Uterus (tissue), 2 donors: Measurements from ENCODE around the gene KIF3B.
"Not testable (repeated sequence)": the region's sequence is repeated elsewhere in the genome, so short reads cannot be mapped to it uniquely, and the experiment has no call there.

Experiments
- CTCF ChIP-seq, 4 experiments: fragments of 200-600 bp in 2 of 4; fragments of 450-650 bp in 2 of 4; sonication (generic) in 2 of 4; IDR thresholded peaks; one replicate each; pipeline ENCODE4 v1.5.1; 2016 to 2019; ENCODE audit warnings: antibody characterized with exemption in 4 of 4, mild to moderate bottlenecking in 2 of 4, moderate library complexity in 1 of 4
- POLR2A ChIP-seq, 2 donors: fragments of 450-650 bp; IDR thresholded peaks; one replicate each; pipeline ENCODE4 v1.6.1; 2016; ENCODE audit warnings: antibody characterized with exemption in 2 of 2, mild to moderate bottlenecking in 1 of 2, moderate library complexity in 1 of 2

DNA sequence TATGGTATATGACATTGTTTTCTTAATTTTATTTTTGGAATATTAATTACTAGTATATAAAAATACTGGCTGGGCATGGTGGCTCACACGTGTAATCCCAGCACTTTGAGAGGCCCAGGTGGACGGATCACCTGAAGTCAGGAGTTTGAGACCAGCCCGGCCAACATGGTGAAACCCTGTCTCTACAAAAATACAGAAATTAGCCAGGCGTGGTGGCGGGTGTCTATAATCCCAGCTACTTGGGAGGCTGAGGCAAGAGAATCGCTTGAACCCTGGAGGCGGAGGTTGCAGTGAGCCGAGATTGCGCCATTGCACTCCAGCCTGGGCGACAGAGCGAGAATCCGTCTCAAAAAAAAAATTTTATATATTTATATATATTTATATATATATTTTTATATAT is 44.8 kb downstream of the KIF3B start:
- TF ChIP-seq CTCF, POLR2A (IDR thresholded peaks at IDR 0.05): not testable (repeated sequence)
